ENCODE measurements around the gene SAG.
"Not testable (repeated sequence)": the region's sequence is repeated elsewhere in the genome, so short reads cannot be mapped to it uniquely, and the experiment has no call there.

SAG gene

GRCh38 chr2:233323851-233324250 lies 16.2 kb downstream of the SAG start:
- no peak for DNase-seq
- in situ Hi-C loops (cut with MboI; ENCODE audit: low pct_unique_long_range_greater_than_20kb, low sequenced_read_pairs): no loop called here

GRCh38 chr2:233325256-233325655 lies 17.6 kb downstream of the SAG start:
- DNase-seq: no peak
- in situ Hi-C loops (cut with MboI; ENCODE audit: low pct_unique_long_range_greater_than_20kb, low sequenced_read_pairs): no loop called here

GRCh38 chr2:233325814-233326213 lies 18.2 kb downstream of the SAG start:
- DNase-seq: no peak
- in situ Hi-C loops (cut with MboI; ENCODE audit: low pct_unique_long_range_greater_than_20kb, low sequenced_read_pairs): no loop called here

- no peak for DNase-seq
- in situ Hi-C loops (cut with MboI; ENCODE audit: low pct_unique_long_range_greater_than_20kb, low sequenced_read_pairs): no loop called here
These were observed 18.9 kb downstream of the SAG start for GRCh38 chr2:233326500-233326899.

GRCh38 chr2:233328922-233329321 lies 21.3 kb downstream of the SAG start:
- in situ Hi-C loops (cut with MboI; ENCODE audit: low pct_unique_long_range_greater_than_20kb, low sequenced_read_pairs): no loop called here
- no peak for DNase-seq

- no peak for DNase-seq
- in situ Hi-C loops (cut with MboI; ENCODE audit: low pct_unique_long_range_greater_than_20kb, low sequenced_read_pairs): no loop called here
These were observed 22.0 kb downstream of the SAG start for GRCh38 chr2:233329489-233330135.

- DNase-seq: peak; percentile 96
- in situ Hi-C loops (cut with MboI; ENCODE audit: low pct_unique_long_range_greater_than_20kb, low sequenced_read_pairs): no loop called here
These were observed 23.9 kb downstream of the SAG start for GRCh38 chr2:233331536-233331935.

GRCh38 chr2:233332125-233332524 lies 24.5 kb downstream of the SAG start:
- no peak for DNase-seq
- in situ Hi-C loops (cut with MboI; ENCODE audit: low pct_unique_long_range_greater_than_20kb, low sequenced_read_pairs): no loop called here

- no peak for DNase-seq
- in situ Hi-C loops (cut with MboI; ENCODE audit: low pct_unique_long_range_greater_than_20kb, low sequenced_read_pairs): no loop called here
These were observed 27.3 kb downstream of the SAG start for GRCh38 chr2:233334915-233335314.

GRCh38 chr2:233336091-233336490 lies 28.5 kb downstream of the SAG start:
- DNase-seq; in situ Hi-C loops (cut with MboI; ENCODE audit: low pct_unique_long_range_greater_than_20kb, low sequenced_read_pairs): not testable (repeated sequence)

GRCh38 chr2:233336541-233336940 lies 28.9 kb downstream of the SAG start:
- in situ Hi-C loops (cut with MboI; ENCODE audit: low pct_unique_long_range_greater_than_20kb, low sequenced_read_pairs): no loop called here
- no peak for DNase-seq

- no peak for DNase-seq
- in situ Hi-C loops (cut with MboI; ENCODE audit: low pct_unique_long_range_greater_than_20kb, low sequenced_read_pairs): no loop called here
These were observed 30.4 kb downstream of the SAG start for GRCh38 chr2:233338046-233338445.

- in situ Hi-C loops (cut with MboI; ENCODE audit: low pct_unique_long_range_greater_than_20kb, low sequenced_read_pairs): no loop called here
- DNase-seq: no peak
These were observed 31.3 kb downstream of the SAG start for GRCh38 chr2:233338812-233339368.

GRCh38 chr2:233339427-233339826 lies 31.8 kb downstream of the SAG start:
- no peak for DNase-seq
- in situ Hi-C loops (cut with MboI; ENCODE audit: low pct_unique_long_range_greater_than_20kb, low sequenced_read_pairs): no loop called here

GRCh38 chr2:233341296-233341695 lies 33.7 kb downstream of the SAG start:
- in situ Hi-C loops (cut with MboI; ENCODE audit: low pct_unique_long_range_greater_than_20kb, low sequenced_read_pairs): no loop called here
- DNase-seq: no peak

- no peak for DNase-seq
- in situ Hi-C loops (cut with MboI; ENCODE audit: low pct_unique_long_range_greater_than_20kb, low sequenced_read_pairs): no loop called here
These were observed 34.7 kb downstream of the SAG start for GRCh38 chr2:233342301-233342700.

GRCh38 chr2:233343171-233343705 lies 35.6 kb downstream of the SAG start:
- in situ Hi-C loops (cut with MboI; ENCODE audit: low pct_unique_long_range_greater_than_20kb, low sequenced_read_pairs): no loop called here
- no peak for DNase-seq

- no peak for DNase-seq
- in situ Hi-C loops (cut with MboI; ENCODE audit: low pct_unique_long_range_greater_than_20kb, low sequenced_read_pairs): no loop called here
These were observed 38.8 kb downstream of the SAG start for GRCh38 chr2:233346376-233346775.

GRCh38 chr2:233346930-233347329 lies 39.3 kb downstream of the SAG start:
- in situ Hi-C loops (cut with MboI; ENCODE audit: low pct_unique_long_range_greater_than_20kb, low sequenced_read_pairs): no loop called here
- no peak for DNase-seq

- DNase-seq: peak; percentile 79
- in situ Hi-C loops (cut with MboI; ENCODE audit: low pct_unique_long_range_greater_than_20kb, low sequenced_read_pairs): no loop called here
These were observed 41.7 kb downstream of the SAG start for GRCh38 chr2:233349005-233349998.

Measured in KBM-7 (cell line).